HL-60 (cell line): ENCODE data around the gene ZSWIM6.

Source experiments
- GABPA ChIP-seq: IDR thresholded peaks from 2 replicates; pipeline ENCODE4 v1.6.1; 2012; ENCODE audit warnings: low read depth
- POLR2AphosphoS5 ChIP-seq: IDR thresholded peaks from 2 replicates; pipeline ENCODE4 v1.6.1; 2012; ENCODE audit warnings: low read depth
- REST ChIP-seq: IDR thresholded peaks from 2 replicates; pipeline ENCODE4 v1.6.1; 2012; ENCODE audit warnings: low read depth; ENCODE audit not compliant: insufficient replicate concordance
- SPI1 ChIP-seq: IDR thresholded peaks from 2 replicates; pipeline ENCODE4 v1.6.1; 2012; ENCODE audit warnings: low read depth, mild to moderate bottlenecking, borderline replicate concordance
- TF ChIP-seq, protein P1 (sequence below): IDR thresholded peaks from one replicate; pipeline ENCODE4 v1.5.1; 2011; ENCODE audit warnings: low read length, control low read depth, inconsistent platforms; ENCODE audit not compliant: insufficient read depth

DNA sequence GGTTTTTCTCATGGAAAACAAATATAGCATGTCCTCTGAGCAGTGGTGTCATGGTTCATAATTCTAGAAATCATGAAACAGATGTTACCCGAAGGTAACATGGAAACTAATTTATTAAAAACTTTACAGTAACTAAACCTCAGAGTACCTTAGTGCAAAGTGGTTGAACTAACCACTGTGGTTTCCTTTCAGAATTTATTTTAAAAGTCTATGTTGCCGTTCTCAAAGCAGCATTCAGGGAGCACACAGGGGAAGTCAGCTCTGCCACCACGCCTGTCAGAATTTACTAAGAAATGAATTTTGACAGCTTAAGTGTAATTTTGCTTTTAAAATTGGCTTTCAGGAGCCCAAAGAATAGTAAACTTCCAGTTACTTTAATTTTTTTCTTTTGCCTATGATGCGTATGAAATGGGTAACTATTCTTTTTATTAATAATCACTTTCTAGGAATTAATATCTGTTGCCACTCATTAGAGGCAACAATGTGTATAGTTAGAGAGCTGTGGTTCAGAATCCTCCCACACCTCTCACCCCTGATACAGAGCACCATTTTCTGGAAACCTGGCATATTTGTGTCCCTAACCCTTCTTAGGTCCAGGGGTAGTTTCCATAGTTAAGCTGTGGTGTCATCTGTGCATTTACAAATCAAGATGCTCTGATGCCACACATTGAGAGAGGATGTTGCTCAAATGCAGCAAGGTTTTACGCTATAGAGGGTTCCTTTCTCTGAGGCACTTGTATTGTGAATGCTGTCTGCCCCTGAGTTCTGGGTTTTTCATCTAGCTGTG is 202.6 kb downstream of the ZSWIM6 start:
- TF ChIP-seq GABPA (no peak), SPI1 (no peak), POLR2AphosphoS5 (no peak), REST (no peak)
- TF ChIP-seq, protein P1, sequence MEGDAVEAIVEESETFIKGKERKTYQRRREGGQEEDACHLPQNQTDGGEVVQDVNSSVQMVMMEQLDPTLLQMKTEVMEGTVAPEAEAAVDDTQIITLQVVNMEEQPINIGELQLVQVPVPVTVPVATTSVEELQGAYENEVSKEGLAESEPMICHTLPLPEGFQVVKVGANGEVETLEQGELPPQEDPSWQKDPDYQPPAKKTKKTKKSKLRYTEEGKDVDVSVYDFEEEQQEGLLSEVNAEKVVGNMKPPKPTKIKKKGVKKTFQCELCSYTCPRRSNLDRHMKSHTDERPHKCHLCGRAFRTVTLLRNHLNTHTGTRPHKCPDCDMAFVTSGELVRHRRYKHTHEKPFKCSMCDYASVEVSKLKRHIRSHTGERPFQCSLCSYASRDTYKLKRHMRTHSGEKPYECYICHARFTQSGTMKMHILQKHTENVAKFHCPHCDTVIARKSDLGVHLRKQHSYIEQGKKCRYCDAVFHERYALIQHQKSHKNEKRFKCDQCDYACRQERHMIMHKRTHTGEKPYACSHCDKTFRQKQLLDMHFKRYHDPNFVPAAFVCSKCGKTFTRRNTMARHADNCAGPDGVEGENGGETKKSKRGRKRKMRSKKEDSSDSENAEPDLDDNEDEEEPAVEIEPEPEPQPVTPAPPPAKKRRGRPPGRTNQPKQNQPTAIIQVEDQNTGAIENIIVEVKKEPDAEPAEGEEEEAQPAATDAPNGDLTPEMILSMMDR = no peak
